K562 (cell line): Measurements from ENCODE around the gene KCNK4. TPM values are rescaled to one million over a fixed set of nuclear protein-coding genes. Genes with fewer than 3 reads are reported as not detected.

Experiments used
- ARID2 ChIP-seq: fragments of 450-650 bp; IDR thresholded peaks from 2 replicates; pipeline ENCODE4 v1.6.1; 2017; ENCODE audit warnings: antibody characterized with exemption, mild to moderate bottlenecking
- ASH1L ChIP-seq: fragments of 450-650 bp; IDR thresholded peaks from 2 replicates; pipeline ENCODE4 v1.6.1; 2018; ENCODE audit warnings: borderline replicate concordance, mild to moderate bottlenecking, low read depth; ENCODE audit not compliant: partially characterized antibody
- BACH1 ChIP-seq: fragments of 200-800 bp; sonication (Bioruptor generic); IDR thresholded peaks from 2 replicates; pipeline ENCODE4 v1.6.1; 2016; ENCODE audit warnings: missing genetic modification characterization, missing compliant biosample characterization
- C11orf30 ChIP-seq: fragments of 450-650 bp; IDR thresholded peaks from 2 replicates; pipeline ENCODE4 v1.6.1; 2016; ENCODE audit warnings: low read depth, mild to moderate bottlenecking
- CBX3 ChIP-seq, 2 experiments: IDR thresholded peaks; 1 replicate in 1 of 2; 2 replicates in 1 of 2; pipeline ENCODE4 v1.6.1; 2012; ENCODE audit warnings: inconsistent platforms in 2 of 2, low read length in 2 of 2, borderline replicate concordance in 1 of 2, control low read depth in 1 of 2
- FOXM1 ChIP-seq, 2 experiments: fragments of 450-650 bp in 1 of 2; sonication (generic) in 1 of 2; formaldehyde crosslinking in 1 of 2; IDR thresholded peaks; 2 replicates each; pipeline versions ENCODE4 v1.6.1 to v1.9.0; 2017 to 2022; ENCODE audit warnings: low read depth in 2 of 2, mild to moderate bottlenecking in 2 of 2, missing genetic modification reagents in 1 of 2, moderate library complexity in 1 of 2
- HEY1 ChIP-seq: fragments of 250-450 bp; sonication (Bioruptor Pico); IDR thresholded peaks from 2 replicates; pipeline ENCODE4 v1.5.0; 2020; ENCODE audit warnings: mild to moderate bottlenecking, moderate library complexity, borderline replicate concordance
- HNRNPLL ChIP-seq: fragments of 200-400 bp; formaldehyde crosslinking; IDR thresholded peaks from 2 replicates; pipeline ENCODE4 v1.6.1; 2017; ENCODE audit warnings: low read length, low read depth, mild to moderate bottlenecking; ENCODE audit not compliant: poor library complexity, severe bottlenecking
- KDM4B ChIP-seq, 2 experiments: fragments of 450-650 bp in 1 of 2; sonication (generic) in 1 of 2; IDR thresholded peaks; 2 replicates each; pipeline ENCODE4 v1.6.1; 2016 to 2017; ENCODE audit warnings: borderline replicate concordance in 2 of 2, antibody characterized with exemption in 1 of 2, low read depth in 1 of 2, mild to moderate bottlenecking in 1 of 2
- NFIX ChIP-seq: fragments of 250-450 bp; sonication (Bioruptor Pico); IDR thresholded peaks from 2 replicates; pipeline ENCODE4 v1.4.0; 2020; ENCODE audit warnings: low read depth, mild to moderate bottlenecking, moderate library complexity
- NR2C1 ChIP-seq, 2 experiments: fragments of 450-650 bp; IDR thresholded peaks; 2 replicates each; pipeline ENCODE4 v1.6.1; 2017; ENCODE audit warnings: mild to moderate bottlenecking in 2 of 2, antibody characterized with exemption in 1 of 2, inconsistent platforms in 1 of 2, missing compliant biosample characterization in 1 of 2, missing genetic modification characterization in 1 of 2
- NR3C1 ChIP-seq: sonication (generic); formaldehyde crosslinking; IDR thresholded peaks from 2 replicates; pipeline ENCODE4 v1.8.1; 2022; ENCODE audit warnings: missing genetic modification reagents
- PHF8 ChIP-seq: fragments of 200-600 bp; sonication (generic); IDR thresholded peaks from 2 replicates; pipeline ENCODE4 v1.6.1; 2012; ENCODE audit warnings: mixed run types, mild to moderate bottlenecking, inconsistent platforms, low read length, moderate library complexity, borderline replicate concordance
- POLR2A ChIP-seq: fragments of 450-650 bp; conservative IDR thresholded peaks from 2 replicates; pipeline ENCODE4 v1.6.1; 2016
- PURB ChIP-seq: sonication (generic); formaldehyde crosslinking; IDR thresholded peaks from 2 replicates; pipeline ENCODE4 v1.9.0; 2021; ENCODE audit warnings: low read depth, mild to moderate bottlenecking, missing genetic modification reagents
- RBM14 ChIP-seq: fragments of 200-400 bp; formaldehyde crosslinking; IDR thresholded peaks from 2 replicates; pipeline ENCODE4 v1.6.1; 2018; ENCODE audit warnings: low read depth, mild to moderate bottlenecking, low read length, moderate library complexity, borderline replicate concordance; ENCODE audit not compliant: insufficient read depth
- SMARCB1 ChIP-seq: IDR thresholded peaks from 2 replicates; pipeline ENCODE4 v1.6.1; 2011; ENCODE audit warnings: improper control_type of control experiment, low read depth; ENCODE audit not compliant: insufficient read length
- SNRNP70 ChIP-seq: fragments of 200-400 bp; formaldehyde crosslinking; optimal IDR thresholded peaks from 2 replicates; pipeline ENCODE3; 2017; ENCODE audit warnings: low read depth, low read length
- ZNF695 ChIP-seq: fragments of 450-650 bp; formaldehyde crosslinking; IDR thresholded peaks from 2 replicates; pipeline ENCODE4 v1.4.0; 2020; ENCODE audit warnings: mild to moderate bottlenecking, moderate library complexity
- ZNF778 ChIP-seq: fragments of 450-650 bp; formaldehyde crosslinking; IDR thresholded peaks from 2 replicates; pipeline ENCODE4 v1.4.0; 2020; ENCODE audit warnings: mild to moderate bottlenecking, moderate library complexity
- polyA plus RNA-seq, 8 experiments: library from polyadenylated mRNA; depleted of rRNA in 4 of 8; stranded (reverse) in 5 of 8; unstranded in 3 of 8; fragments of >200 nt; fragmentation: Nextera tagmentation in 2 of 8; fragmentation: Illumina TruSeq in 1 of 8; extraction: Ambion mirVana in 2 of 8; extraction: Trizol in 1 of 8; gene quantifications; 2 replicates each; pipeline versions ENCODE4 v1.2.1 to v1.2.3, GENCODE V29; 2011 to 2014; ENCODE audit warnings: inconsistent platforms in 1 of 8, missing spikeins in 1 of 8
- total RNA-seq, 7 experiments: library from RNA; depleted of rRNA in 6 of 7; stranded (reverse); fragments of >200 nt in 6 of 7; fragmentation: Illumina TruSeq in 2 of 7; extraction: Trizol in 2 of 7; gene quantifications; 2 replicates each; pipeline versions ENCODE4 v1.2.1 to v1.2.3, GENCODE V29; 2011 to 2021; ENCODE audit warnings: low replicate concordance in 1 of 7
- TF ChIP-seq, protein P1 (sequence below): IDR thresholded peaks from 2 replicates; pipeline ENCODE4 v1.6.1; 2014; ENCODE audit warnings: antibody characterized with exemption
- TF ChIP-seq, protein P2 (sequence below): fragments of 250-450 bp; sonication (Bioruptor Pico); IDR thresholded peaks from 2 replicates; pipeline ENCODE4 v1.4.0; 2020; ENCODE audit warnings: mild to moderate bottlenecking, moderate library complexity

The KCNK4 gene
- total and polyA plus RNA-seq, 9 of the 15 experiments (the other 6 are each of a cell fraction or from before 2014, with no cell fraction given), result not detected

DNA sequence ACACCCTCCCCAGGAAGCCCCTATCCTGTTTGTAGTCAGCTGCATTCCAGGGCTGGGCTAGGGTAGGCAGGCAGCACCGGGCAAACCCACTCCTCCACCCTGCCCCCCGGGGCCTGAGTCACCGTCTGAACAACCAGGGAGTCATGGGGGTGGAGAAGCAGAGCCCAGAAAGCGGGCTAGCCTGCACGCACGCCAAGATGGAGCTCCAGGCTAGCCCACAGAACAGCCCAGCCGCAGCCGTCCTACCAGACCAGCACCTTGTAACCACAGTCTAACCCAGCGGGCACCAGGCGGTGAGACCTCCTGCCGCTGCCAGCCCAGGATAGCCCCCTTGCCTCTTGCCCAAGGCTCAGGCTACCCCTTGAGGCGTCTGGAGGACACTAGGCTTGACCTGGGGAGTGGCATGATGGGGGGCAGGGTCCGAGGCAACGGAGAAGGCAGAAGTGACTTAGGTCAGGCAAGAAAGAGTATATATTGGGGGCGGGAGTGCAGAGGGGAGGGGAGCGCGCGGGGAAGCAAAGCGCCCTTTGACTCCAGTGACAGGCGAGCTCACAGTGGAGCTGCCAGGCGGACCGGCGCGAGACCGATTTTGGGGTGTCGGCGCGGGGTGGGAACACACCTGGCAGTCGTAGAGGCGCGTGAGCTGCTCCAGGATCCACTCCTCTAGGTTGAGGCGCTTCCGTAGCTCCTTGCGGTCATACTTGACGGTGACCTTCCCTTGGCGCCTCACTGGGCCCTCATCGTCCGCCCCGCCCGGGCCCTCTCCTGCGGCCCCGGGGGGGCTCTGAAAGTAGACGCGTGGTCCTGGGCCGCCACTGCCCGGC, 45.1 kb upstream of the KCNK4 start (continued):
- no peak for TF ChIP-seq ZNF778 (CRISPR knock-in tag)
- peak; percentile 19; the same call in 1 of the 2 replicates for TF ChIP-seq PHF8
- TF ChIP-seq ZNF695 (CRISPR knock-in tag), result no peak
- TF ChIP-seq NR3C1 (CRISPR knock-in tag), result no peak
- 0 out of 2 replicates have a peak, but pooled peaks have one; percentile 8 for TF ChIP-seq NR2C1 (IDR thresholded peaks at IDR 0.05)
- TF ChIP-seq NR2C1 (tag; IDR thresholded peaks at IDR 0.05), result peak; percentile 7; the same call in 1 of the 2 replicates
- peak; percentile 40 for TF ChIP-seq HNRNPLL
- no peak for TF ChIP-seq ARID2
- no peak for TF ChIP-seq BACH1 (tag)
- no peak for TF ChIP-seq RBM14
- TF ChIP-seq C11orf30, result no peak
- no peak; a peak in 1 of 3 replicates for TF ChIP-seq CBX3 (IDR thresholded peaks at IDR 0.05; ENCODE audit: borderline replicate concordance in 1 of 2, low read length in 2 of 2)
- no peak for TF ChIP-seq HEY1 (CRISPR knock-in tag)
- TF ChIP-seq, protein P1, sequence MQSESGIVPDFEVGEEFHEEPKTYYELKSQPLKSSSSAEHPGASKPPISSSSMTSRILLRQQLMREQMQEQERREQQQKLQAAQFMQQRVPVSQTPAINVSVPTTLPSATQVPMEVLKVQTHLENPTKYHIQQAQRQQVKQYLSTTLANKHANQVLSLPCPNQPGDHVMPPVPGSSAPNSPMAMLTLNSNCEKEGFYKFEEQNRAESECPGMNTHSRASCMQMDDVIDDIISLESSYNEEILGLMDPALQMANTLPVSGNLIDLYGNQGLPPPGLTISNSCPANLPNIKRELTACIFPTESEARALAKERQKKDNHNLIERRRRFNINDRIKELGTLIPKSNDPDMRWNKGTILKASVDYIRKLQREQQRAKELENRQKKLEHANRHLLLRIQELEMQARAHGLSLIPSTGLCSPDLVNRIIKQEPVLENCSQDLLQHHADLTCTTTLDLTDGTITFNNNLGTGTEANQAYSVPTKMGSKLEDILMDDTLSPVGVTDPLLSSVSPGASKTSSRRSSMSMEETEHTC, result 0 out of 2 replicates have a peak, but pooled peaks have one; percentile 31
- TF ChIP-seq NFIX (CRISPR knock-in tag), result no peak
- TF ChIP-seq SMARCB1, result no peak
- TF ChIP-seq, protein P2, sequence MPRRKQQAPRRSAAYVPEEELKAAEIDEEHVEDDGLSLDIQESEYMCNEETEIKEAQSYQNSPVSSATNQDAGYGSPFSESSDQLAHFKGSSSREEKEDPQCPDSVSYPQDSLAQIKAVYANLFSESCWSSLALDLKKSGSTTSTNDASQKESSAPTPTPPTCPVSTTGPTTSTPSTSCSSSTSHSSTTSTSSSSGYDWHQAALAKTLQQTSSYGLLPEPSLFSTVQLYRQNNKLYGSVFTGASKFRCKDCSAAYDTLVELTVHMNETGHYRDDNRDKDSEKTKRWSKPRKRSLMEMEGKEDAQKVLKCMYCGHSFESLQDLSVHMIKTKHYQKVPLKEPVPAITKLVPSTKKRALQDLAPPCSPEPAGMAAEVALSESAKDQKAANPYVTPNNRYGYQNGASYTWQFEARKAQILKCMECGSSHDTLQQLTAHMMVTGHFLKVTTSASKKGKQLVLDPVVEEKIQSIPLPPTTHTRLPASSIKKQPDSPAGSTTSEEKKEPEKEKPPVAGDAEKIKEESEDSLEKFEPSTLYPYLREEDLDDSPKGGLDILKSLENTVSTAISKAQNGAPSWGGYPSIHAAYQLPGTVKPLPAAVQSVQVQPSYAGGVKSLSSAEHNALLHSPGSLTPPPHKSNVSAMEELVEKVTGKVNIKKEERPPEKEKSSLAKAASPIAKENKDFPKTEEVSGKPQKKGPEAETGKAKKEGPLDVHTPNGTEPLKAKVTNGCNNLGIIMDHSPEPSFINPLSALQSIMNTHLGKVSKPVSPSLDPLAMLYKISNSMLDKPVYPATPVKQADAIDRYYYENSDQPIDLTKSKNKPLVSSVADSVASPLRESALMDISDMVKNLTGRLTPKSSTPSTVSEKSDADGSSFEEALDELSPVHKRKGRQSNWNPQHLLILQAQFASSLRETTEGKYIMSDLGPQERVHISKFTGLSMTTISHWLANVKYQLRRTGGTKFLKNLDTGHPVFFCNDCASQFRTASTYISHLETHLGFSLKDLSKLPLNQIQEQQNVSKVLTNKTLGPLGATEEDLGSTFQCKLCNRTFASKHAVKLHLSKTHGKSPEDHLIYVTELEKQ (CRISPR knock-in tag), result no peak
- no peak for TF ChIP-seq PURB (CRISPR knock-in tag)
- TF ChIP-seq FOXM1 (IDR thresholded peaks at IDR 0.05; ENCODE audit: low read depth), result no peak
- no peak for TF ChIP-seq FOXM1 (CRISPR knock-in tag; IDR thresholded peaks at IDR 0.05; ENCODE audit: low read depth)
- TF ChIP-seq KDM4B (IDR thresholded peaks at IDR 0.05; ENCODE audit: borderline replicate concordance in 2 of 2, low read depth in 1 of 2), result no peak
- TF ChIP-seq POLR2A, result peak; percentile 77
- no peak for TF ChIP-seq SNRNP70
- no peak for TF ChIP-seq ASH1L
